ENCODE results near the gene ABI2.
"Not testable (repeated sequence)": the region's sequence is repeated elsewhere in the genome, so short reads cannot be mapped to it uniquely, and the experiment has no call there.

ABI2 gene

DNA sequence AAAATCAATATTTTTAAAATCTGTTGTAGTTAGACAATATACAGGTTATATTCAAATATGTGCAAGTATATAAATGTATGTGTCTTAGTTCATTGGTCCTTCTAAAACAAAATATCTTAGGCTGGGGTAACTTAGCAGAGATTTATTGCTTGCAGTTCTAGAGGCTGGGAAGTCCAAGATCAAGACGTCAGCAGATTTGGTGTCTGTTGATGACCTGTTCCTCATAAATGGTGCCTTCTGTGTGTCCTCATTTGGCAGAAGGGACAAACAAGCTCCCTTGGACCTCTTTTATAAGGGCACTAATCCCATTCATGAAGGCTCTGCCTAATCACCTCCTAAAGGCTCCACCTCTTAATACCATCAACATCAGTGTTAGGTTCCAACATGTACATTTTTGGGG is 31.3 kb downstream of the ABI2 start:
- DNase-seq (ENCODE audit: low spot score) = no peak

DNA sequence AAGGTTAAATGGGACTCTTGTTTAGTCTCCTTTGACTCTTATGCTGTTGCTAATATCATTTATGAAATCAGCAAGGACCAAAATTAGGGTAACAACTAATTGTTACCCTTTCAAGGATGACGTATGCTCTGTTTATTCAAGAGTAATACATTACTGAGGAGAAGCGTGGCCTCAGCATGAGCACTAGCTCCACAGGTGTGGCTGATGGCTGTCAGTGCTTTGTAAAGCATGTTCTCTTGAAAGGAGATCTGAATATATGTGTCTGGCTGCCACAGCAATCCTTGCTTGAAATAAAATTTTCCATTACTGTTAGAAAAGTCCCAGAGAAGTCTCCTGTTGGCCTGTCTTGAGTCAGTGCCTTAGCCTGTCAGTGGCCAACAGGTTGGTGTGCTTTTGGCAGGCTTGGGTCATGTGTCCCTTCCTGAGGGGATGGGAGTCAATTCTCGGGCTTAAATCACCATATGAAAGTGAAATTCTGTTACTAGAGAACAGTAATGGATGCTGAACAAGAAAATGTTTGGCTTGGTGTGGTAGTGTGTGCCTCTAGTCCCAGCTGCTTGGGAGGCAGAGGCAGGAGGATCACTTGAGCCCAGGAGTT is 32.7 kb downstream of the ABI2 start:
- DNase-seq (ENCODE audit: low spot score) = no peak

DNA sequence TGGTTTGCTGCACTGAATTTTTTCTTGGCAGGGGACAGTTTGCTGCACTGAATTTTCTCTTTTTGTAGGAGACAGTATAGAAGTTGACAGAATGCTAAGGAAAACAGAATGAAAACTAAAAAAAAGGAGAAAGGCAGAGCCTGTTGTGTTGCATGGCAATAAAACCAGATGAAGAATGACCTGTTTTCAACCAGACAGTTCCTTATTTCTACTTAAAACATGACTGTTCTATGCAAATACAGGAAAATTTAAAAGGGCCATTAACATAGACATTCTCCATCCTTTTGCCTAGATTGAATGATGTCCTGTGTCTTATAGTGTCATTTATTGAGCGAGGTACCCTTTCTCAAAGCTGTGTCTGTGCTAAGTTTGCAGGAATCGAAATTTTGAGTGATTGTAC is 33.3 kb downstream of the ABI2 start:
- no peak for DNase-seq (ENCODE audit: low spot score)

DNA sequence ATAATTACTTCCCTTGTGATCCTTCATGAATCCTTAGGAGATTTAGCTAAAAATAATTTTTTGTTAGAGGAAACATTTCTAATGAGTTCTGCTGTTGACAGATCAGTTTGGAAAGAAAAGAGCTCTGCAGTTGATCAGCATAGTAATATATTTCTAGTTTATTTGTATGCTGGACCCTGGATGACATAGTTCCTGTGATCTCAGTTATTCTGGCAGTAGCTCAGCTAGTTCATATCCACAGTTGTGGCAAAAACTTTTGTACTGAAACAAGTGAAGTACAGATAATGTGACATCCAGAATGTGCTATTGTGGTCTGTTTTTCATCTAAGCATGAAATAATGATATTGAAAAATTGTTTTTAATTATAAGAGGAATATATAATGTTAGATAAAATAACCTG is 33.7 kb downstream of the ABI2 start:
- DNase-seq (ENCODE audit: low spot score) = no peak

DNA sequence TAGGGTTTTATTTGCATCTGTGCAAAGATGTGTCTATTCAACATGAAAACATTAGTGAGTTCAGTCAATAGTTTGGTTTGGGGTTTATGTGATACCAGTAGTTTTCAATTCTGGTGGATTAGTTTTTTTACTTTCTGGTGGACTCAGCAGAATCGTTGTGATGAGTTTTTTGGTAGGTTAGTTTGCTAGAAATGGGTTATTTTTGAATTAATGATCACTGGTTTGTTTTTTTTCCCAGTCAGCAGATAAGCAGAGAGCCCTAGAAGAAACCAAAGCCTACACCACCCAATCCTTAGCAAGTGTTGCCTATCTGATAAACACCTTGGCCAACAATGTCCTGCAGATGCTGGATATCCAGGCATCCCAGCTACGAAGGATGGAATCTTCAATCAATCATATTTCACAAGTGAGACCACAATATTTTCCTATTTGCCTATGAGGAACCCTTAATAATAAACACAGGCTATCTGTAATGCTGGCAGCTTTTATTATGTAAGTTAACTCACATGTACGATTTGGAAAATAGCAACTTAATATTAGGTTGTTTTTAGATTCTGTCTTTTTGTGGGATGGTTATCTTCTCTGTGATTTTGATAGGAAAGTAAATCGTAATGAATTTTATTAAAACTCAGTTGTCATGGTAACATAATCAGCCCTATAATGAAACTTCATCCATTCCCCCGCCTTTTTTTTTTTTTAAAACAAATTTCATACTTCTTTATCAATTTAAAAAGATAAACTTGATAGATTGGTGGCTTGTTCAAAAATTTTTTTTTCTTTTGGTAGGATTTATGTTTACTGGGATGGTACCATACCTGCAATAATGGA is 38.7 kb downstream of the ABI2 start:
- DNase-seq (ENCODE audit: low spot score) = peak; percentile 25

DNA sequence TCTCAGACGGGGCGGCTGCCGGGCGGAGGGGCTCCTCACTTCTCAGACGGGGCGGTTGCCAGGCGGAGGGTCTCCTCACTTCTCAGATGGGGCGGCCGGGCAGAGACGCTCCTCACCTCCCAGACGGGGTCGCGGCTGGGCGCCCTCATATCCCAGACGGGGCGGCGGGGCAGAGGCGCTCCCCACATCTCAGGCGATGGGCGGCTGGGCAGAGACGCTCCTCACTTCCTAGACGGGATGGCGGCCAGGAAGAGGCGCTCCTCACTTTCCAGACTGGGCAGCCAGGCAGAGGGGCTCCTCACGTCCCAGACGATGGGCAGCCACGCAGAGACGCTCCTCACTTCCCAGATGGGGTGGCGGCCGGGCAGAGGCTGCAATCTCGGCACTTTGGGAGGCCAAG is 44.5 kb downstream of the ABI2 start:
- DNase-seq (ENCODE audit: low spot score) = not testable (repeated sequence)

DNA sequence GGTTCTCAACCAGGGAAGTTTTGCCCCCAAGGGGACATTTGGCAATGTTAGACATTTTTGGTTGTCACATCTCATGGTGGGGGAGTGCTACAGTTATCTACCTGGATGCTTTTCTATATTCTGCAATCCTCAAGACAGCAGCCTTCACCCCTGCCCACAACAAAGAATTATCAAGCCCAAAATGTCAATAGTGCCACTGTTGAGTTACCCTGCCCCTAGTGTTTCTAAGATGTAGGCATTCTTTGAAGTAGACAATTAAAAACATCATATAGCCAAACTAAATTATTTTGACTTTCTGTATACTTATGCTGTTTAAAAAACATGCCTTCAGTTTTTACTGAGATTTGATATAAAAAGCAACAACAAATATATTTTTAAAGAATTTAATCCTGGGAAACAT is 48.0 kb downstream of the ABI2 start:
- no peak for DNase-seq (ENCODE audit: low spot score)

DNA sequence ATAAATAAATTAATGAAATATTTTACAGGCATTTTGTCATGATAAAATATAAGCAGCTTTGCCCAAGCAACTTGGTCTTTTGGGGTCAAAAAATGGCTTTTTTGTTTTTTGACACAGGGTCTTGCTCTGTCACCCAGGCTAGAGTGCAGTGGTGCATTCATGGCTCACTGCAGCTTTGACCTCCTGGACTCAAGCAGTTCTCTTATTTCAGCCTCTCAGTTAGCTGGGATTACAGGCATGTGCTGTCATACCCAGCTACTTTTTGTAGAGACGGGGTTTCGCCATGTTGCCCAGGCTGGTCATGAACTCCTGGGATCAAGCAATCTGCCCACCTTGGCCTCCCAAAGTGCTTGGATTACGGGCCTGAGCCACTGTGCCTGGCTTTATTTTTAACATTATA is 51.0 kb downstream of the ABI2 start:
- no peak for DNase-seq (ENCODE audit: low spot score)

DNA sequence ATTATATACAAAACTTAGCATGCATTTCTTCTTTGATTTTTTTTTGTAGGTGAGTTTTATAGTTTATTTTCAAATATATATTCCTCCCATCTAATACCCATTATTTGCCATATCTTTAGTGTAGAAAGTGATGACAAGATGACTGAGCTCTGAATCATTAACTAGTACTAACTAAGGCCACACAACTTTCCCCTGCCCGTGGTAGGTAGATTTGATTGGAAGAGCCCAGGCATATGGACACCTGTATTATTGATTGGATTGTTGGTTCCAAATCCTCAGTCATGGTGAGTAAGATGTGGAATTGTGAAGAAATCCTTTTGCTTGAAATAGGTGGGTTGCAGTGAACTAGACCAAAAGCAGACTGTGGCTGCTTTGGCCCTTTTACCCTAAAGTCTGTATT is 54.8 kb downstream of the ABI2 start:
- no peak for DNase-seq (ENCODE audit: low spot score)

DNA sequence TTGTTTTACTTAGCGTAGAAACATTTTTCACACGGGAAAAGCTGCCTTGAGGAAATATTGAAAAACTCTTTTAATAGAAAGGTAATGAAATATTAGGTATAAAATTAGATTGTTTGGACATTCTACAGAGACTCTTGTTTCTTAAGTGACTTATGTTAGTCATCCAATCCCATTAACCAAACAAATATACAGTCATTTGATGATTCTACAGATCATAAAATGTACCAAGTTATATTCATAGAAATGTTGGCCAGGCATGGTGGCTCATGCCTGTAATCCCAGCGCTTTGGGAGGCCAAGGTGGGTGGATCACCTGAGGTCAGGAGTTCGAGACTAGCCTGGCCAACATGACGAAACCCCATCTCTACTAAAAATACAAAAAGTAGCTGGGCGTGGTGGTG is 60.0 kb downstream of the ABI2 start:
- DNase-seq (ENCODE audit: low spot score) = not testable (repeated sequence)

DNA sequence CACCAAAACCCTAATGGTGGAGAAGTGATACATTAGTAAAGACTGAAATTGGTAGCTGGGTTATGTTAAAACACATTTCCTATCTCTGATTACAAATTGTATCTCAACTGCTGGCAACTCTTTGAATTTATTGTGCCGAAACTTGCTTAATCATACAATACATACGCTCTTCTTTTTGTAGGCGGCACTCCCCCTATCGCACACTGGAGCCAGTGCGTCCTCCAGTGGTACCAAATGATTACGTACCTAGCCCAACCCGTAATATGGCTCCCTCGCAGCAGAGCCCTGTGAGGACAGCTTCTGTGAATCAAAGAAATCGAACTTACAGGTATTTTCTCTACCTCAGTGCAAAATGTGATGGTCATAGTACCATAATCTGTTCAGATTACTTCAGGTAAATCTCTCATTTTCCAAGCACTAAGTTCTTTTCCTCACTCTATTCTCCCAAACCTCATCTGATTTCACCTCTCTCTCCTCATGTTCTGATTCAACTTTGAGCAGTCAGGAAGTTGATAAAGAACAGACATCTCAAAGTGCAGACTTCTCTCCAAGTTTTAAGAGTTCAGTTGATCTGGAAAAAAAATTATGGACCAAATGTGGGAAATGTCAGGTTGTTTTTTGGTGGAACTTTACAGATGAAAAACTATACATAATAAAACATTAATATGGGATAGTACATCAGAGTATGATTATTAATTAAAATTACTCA is 66.5 kb downstream of the ABI2 start:
- DNase-seq (ENCODE audit: low spot score) = peak; percentile 15

DNA sequence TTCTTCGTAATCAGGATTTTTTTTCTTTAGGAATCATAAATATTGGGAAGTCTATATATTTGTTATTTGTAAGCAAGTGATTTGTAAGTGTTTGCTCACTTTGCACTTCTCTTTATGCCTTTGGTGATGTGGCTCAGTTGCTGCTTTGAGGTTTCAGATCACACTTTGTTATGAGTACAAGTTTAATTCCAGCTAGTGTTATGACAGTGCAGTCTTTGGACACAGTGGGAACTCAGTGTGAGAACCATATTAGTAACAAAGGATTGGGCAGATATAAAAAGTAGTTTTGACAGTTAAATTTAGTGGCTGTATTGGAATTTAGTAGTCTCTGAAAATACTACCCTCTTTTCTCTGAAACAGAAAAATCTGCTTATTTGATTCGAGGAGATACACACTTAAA is 67.7 kb downstream of the ABI2 start:
- no peak for DNase-seq (ENCODE audit: low spot score)

DNA sequence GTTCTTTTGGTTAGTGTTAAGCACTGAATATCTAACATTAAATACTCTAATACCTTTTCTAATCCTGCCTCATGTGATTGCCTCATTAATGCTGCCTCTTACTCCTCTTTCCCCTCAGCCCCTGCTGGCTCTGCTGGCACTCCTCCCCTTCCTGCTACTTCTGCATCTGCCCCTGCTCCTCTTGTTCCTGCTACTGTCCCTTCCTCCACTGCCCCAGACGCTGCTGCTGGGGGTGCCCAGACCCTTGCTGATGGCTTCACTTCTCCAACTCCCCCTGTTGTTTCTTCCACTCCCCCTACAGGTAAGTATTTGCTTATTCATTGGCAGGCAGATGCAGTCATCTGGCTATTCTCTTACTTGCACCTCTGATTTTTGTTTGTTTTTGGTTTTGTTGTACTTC is 68.5 kb downstream of the ABI2 start:
- DNase-seq (ENCODE audit: low spot score) = no peak

DNA sequence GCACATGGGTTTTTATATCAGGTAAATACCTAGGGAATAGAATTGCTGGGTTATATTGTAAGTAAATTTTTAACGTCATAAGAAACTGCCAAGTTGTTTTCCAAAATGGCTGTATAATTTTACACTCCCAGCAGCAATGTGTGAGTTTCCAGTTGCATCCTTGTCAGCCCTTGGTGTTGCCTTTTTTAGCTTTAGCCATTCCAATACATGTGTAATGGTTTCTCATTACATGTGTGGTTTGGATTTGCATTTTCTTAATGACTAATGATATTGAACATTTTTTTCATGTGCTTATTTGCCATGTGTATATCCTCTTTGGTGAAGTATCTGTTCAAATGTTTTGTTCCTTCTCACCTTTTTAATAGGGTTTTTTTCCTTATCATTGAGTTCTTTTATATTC is 70.8 kb downstream of the ABI2 start:
- DNase-seq (ENCODE audit: low spot score) = no peak

DNA sequence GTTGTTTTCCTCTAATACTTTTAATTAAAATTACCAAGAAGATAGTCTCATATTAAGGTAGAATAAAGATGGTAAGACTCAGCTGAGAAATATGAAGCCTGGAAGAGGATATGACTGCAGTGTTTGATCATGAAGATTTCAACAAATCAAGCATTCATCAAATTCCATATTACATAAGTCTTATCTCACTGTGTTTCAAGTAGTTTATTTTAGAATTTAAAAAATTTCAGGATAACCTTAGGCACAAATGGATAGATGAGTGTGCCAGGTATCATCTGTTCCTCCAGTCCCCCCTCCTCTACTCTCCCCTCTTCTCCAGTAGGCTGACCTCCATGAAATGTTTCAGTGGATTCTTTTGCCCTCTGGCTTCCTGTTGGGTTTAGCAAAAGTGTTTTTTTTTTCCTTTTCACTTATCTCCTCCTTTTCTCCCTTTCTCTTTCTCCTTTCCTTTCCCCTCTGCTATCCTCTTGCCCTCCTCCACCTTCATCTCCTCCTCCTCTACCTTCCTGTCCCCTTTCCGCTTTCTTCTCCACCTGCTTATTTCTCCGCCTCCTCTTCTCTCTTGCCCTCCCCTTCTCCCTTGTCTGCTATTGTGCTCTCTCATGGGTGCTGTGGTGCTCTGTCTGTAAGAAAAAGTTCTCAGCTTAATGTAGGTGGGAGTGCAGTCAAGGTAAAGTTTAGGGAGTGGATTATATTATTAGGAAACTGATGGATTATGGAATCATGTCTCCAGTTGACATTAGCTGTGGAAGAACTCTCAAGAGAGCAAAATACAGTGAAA is 72.8 kb downstream of the ABI2 start:
- DNase-seq (ENCODE audit: low spot score) = no peak

DNA sequence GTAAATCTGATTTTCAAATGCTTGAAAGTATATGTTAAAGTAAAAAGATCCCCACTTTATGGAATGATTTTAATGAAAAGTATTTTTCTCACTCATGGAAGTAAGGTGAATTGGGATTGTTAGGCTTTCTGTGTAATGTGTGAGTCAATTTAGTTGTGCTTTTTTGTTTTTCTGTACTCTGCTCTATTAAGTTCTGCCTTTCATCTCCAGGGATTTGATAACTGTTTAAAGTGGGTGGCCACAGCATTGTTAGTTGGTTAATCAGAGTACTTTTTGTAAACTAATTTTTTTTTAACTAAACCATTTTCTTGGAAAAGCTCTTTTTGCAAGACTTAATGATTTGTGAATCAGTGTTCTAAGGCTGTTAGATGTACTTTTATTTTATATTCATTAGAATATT is 76.8 kb downstream of the ABI2 start:
- DNase-seq (ENCODE audit: low spot score) = no peak

DNA sequence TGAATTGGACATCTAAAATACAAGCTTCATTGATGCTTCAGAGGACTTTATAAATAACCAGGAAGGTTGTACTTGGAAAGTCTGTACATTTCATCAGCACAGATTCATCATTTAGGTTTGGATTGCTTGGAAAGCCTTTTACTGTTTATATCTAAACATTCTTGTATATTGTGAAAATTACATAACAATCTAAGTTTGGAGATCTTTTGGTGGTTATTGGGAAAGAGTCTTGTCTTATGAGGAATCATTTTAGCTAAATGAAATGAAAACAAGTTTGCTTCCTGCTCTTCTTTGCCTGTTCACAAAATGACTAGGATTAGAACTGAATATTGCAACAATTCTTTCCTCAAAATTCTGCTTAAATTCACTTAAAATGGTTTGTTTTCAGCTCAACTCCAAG is 79.3 kb downstream of the ABI2 start:
- DNase-seq (ENCODE audit: low spot score) = no peak

DNA sequence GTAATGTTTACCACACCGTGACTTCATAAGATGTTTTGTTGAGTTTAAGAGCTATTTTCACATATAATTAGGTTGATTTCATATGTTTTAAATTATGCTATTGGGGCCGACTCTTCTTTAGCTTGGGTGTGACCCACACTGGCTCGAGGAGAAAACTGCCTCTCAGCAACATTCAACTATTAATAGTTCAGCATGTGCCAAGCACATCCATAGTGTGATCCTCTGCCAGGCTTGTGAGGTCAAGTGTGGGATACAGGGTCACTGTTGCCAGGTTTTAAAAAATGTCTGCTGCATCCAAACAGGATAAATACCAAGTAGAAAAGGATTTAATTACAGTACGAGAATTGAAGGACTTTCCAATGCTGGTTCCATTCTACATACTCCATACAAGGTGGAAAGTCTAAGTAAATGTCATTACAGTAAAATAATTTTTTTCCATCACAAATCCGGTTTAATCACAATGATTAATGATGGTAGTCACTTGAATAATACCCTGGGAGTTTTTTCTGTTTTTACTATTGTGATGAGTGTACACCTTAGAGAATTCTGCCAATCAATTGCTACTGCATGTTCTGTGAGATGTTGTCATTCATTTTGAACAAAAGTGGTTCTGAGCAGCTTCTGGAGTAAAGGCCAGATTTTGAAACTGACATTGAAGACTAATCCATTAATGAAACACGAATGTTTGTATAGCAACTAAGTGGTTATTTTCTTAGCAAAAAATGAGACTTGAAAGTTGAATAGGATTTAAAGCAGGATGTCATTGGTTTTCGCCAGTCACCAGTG is 84.5 kb downstream of the ABI2 start:
- DNase-seq (ENCODE audit: low spot score) = no peak

DNA sequence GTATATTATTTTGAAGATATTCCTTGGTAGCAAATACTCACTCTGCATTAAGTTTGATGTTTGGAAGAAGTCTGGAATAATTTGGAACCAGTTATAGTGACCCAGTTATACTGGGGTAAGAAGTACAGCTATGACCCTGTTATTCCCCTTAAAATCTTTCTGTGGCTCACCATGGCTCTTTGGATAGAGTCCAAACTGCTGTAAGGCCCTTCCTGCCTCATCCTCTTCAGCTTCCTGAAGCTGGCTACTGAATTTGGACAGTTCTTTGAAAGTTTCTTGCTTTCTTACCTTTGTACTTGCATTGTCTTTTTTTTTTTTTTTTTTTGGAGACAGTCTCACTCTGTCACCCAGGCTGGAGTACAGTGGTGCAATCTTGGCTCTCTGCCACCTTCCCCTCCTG is 85.6 kb downstream of the ABI2 start:
- no peak for DNase-seq (ENCODE audit: low spot score)

DNA sequence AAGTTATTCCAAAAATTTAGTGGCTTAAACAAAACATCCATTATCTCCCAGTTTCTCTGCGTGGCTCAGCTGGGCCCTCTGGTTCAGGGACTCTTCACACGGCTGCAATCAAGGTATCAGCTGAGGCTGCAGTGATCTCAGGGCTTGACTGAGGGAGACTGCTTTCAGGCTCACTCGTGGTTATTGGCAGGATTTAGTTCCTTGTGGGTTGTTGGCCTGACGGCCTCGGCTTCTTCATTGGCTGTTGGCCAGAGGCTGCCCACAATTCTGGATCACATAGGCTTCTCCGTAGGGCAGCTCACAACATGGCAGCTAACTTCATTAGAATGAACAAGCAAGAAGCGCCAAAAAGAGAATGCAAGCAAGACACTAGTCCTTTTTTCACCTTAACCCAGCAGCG is 90.1 kb downstream of the ABI2 start:
- no peak for DNase-seq (ENCODE audit: low spot score)

DNA sequence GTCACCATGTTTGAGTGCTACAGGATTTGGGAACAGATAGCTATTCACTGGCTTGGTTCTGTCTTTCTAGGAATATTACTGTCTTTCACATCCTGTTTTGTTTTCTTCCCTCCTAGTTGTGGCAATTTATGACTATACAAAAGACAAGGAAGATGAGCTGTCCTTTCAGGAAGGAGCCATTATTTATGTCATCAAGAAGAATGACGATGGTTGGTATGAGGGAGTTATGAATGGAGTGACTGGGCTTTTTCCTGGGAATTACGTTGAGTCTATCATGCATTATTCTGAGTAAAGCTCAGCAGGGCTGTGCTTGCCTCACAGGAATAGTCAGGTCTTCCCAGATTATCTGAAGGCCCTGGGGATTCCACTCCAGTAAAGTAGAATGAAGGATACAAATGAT is 98.9 kb downstream of the ABI2 start:
- no peak for DNase-seq (ENCODE audit: low spot score)

DNA sequence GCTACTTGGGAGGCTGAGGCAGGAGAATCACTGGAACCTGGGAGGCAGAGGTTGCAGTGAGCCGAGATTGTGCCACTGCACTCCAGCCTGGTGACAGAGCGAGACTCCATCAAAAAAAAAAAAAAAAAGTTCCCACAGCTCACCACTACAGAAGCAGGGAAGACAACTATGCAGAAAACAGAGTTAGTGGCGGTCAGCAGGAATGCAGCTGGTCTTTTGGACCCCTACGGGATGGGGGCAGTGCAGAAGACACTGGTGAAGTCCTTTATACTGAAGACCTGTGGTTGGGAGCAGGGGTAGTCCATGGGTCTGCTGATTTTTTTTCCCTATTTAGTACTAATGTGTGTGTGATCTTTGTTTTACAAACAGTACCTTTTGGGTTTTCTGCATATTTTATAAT is 101.4 kb downstream of the ABI2 start:
- DNase-seq (ENCODE audit: low spot score) = not testable (repeated sequence)

Data from hematopoietic multipotent progenitor cell treated with erythropoietin and hydrocortisone succinate and interleukin-3 and kit ligand, for 17 days (in vitro differentiated cells).